EL (cell line): ENCODE data around the gene DAO.
A peak's percentile ranks its signal among the peaks of the same experiment; 100 is the strongest.
"Not testable (repeated sequence)": the region's sequence is repeated elsewhere in the genome, so short reads cannot be mapped to it uniquely, and the experiment has no call there.

Source experiments
- DNase-seq: peaks from one replicate; pipeline ENCODE4 v3.0.0-alpha.2; 2016

DAO gene

GRCh38 chr12:108850854-108851573, 28.9 kb upstream of the DAO start:
- DNase-seq = peak; percentile 87

GRCh38 chr12:108852674-108853309, 27.1 kb upstream of the DAO start:
- DNase-seq = no peak

- DNase-seq = no peak
Measured at GRCh38 chr12:108853426-108853825, 26.5 kb upstream of the DAO start.

GRCh38 chr12:108853981-108854446, 25.9 kb upstream of the DAO start:
- peak; percentile 93 for DNase-seq

- peak; percentile 97 for DNase-seq
Measured at GRCh38 chr12:108854451-108855283, 25.2 kb upstream of the DAO start.

- peak; percentile 28 for DNase-seq
Measured at GRCh38 chr12:108855284-108856169, 24.4 kb upstream of the DAO start.

- DNase-seq = no peak
Measured at GRCh38 chr12:108856170-108856427, 23.8 kb upstream of the DAO start.

- peak; percentile 73 for DNase-seq
Measured at GRCh38 chr12:108856428-108857157, 23.3 kb upstream of the DAO start.

- no peak for DNase-seq
Measured at GRCh38 chr12:108857158-108857407, 22.8 kb upstream of the DAO start.

GRCh38 chr12:108858311-108859074, 21.4 kb upstream of the DAO start:
- peak; percentile 30 for DNase-seq

- DNase-seq = not testable (repeated sequence)
Measured at GRCh38 chr12:108859141-108859922, 20.6 kb upstream of the DAO start.

- DNase-seq = no peak
Measured at GRCh38 chr12:108859923-108860291, 20.0 kb upstream of the DAO start.

- no peak for DNase-seq
Measured at GRCh38 chr12:108860443-108860842, 19.4 kb upstream of the DAO start.

GRCh38 chr12:108861878-108862587, 17.9 kb upstream of the DAO start:
- DNase-seq = no peak

- no peak for DNase-seq
Measured at GRCh38 chr12:108862588-108862959, 17.3 kb upstream of the DAO start.

- DNase-seq = no peak
Measured at GRCh38 chr12:108865169-108865568, 14.7 kb upstream of the DAO start.

- not testable (repeated sequence) for DNase-seq
Measured at GRCh38 chr12:108866083-108866482, 13.8 kb upstream of the DAO start.

- no peak for DNase-seq
Measured at GRCh38 chr12:108868781-108869180, 11.1 kb upstream of the DAO start.

GRCh38 chr12:108875280-108875679, 4.6 kb upstream of the DAO start:
- no peak for DNase-seq

GRCh38 chr12:108875682-108876361, 4.1 kb upstream of the DAO start:
- no peak for DNase-seq
